Neural cell (in vitro differentiated cells): ENCODE results near the gene TTC9C. TPM values are rescaled to one million over a fixed set of nuclear protein-coding genes. Genes with fewer than 3 reads are reported as not detected.

ENCODE experiments used
- H2AFZ ChIP-seq: fragments of 200-600, 300-800 bp; sonication (generic), shearing (Covaris generic); 2 replicates; pipeline ENCODE4 v1.6.0; 2014; ENCODE audit warnings: low read depth, mild to moderate bottlenecking, antibody characterized with exemption, low read length, moderate library complexity
- H3F3A ChIP-seq: fragments of 200-600 bp; shearing (Covaris generic); 2 replicates; pipeline ENCODE4 v1.6.1; 2016; ENCODE audit warnings: mild to moderate bottlenecking, moderate library complexity, mixed read lengths, antibody characterized with exemption, low read length; ENCODE audit not compliant: insufficient read depth, poor library complexity, severe bottlenecking
- H3K27ac ChIP-seq: fragments of 200-600, 300-800 bp; sonication (generic), shearing (Covaris generic); 2 replicates; pipeline ENCODE4 v1.5.1; 2014; ENCODE audit warnings: mild to moderate bottlenecking, low read length, moderate library complexity
- H3K27me3 ChIP-seq: fragments of 300-800, 200-600 bp; sonication (generic), shearing (Covaris generic); 2 replicates; pipeline ENCODE4 v1.6.0; 2014; ENCODE audit warnings: mild to moderate bottlenecking, low read depth, low read length, moderate library complexity; ENCODE audit not compliant: insufficient read depth
- H3K36me3 ChIP-seq: fragments of 300-800, 200-600 bp; sonication (generic), shearing (Covaris generic); 2 replicates; pipeline ENCODE4 v1.5.1; 2014; ENCODE audit warnings: mild to moderate bottlenecking, antibody characterized with exemption, low read length, moderate library complexity; ENCODE audit not compliant: insufficient read depth
- H3K4me2 ChIP-seq: fragments of 300-800, 200-600 bp; sonication (generic), shearing (Covaris generic); 2 replicates; pipeline ENCODE4 v1.6.0; 2014; ENCODE audit warnings: mild to moderate bottlenecking, low read length
- H3K4me3 ChIP-seq: fragments of 300-800, 200-600 bp; sonication (generic), shearing (Covaris generic); 2 replicates; pipeline ENCODE4 v1.5.1; 2014; ENCODE audit warnings: mild to moderate bottlenecking, low read length, moderate library complexity
- H3K79me2 ChIP-seq: fragments of 200-600 bp; shearing (Covaris generic); replicated peaks from 2 replicates; pipeline ENCODE4 v1.6.0; 2014; ENCODE audit warnings: mild to moderate bottlenecking, low read length, moderate library complexity; ENCODE audit not compliant: insufficient read depth
- H3K9ac ChIP-seq: fragments of 300-800, 200-600 bp; sonication (generic), shearing (Covaris generic); 2 replicates; pipeline ENCODE4 v1.6.1; 2016; ENCODE audit warnings: mild to moderate bottlenecking, low read length, mixed read lengths
- H3K9me2 ChIP-seq: fragments of 200-600 bp; shearing (Covaris generic); 2 replicates; pipeline ENCODE4 v1.6.1; 2016; ENCODE audit warnings: mild to moderate bottlenecking, low read length, mixed read lengths; ENCODE audit not compliant: insufficient read depth
- H3K9me3 ChIP-seq: fragments of 200-600, 300-800 bp; sonication (generic), shearing (Covaris generic); 2 replicates; pipeline ENCODE4 v1.6.1; 2016; ENCODE audit warnings: mild to moderate bottlenecking, mixed run types, low read length, moderate library complexity, mixed read lengths
- H4K20me1 ChIP-seq: fragments of 200-600 bp; shearing (Covaris generic); 2 replicates; pipeline ENCODE4 v1.6.1; 2016; ENCODE audit warnings: mild to moderate bottlenecking, mixed run types; ENCODE audit not compliant: insufficient read depth
- EP300 ChIP-seq: fragments of 450-650 bp; conservative IDR thresholded peaks from 2 replicates; pipeline ENCODE4 v1.6.1; 2014; ENCODE audit warnings: antibody characterized with exemption, mild to moderate bottlenecking, moderate library complexity; ENCODE audit not compliant: poor library complexity, severe bottlenecking
- EZH2 ChIP-seq: fragments of 200-600, 300-800 bp; shearing (Covaris generic), sonication (generic); IDR thresholded peaks from 2 replicates; pipeline ENCODE4 v1.6.1; 2014; ENCODE audit warnings: antibody characterized with exemption, low read length, borderline replicate concordance, mild to moderate bottlenecking; ENCODE audit not compliant: insufficient read depth, poor library complexity, severe bottlenecking
- MXI1 ChIP-seq: fragments of 450-650 bp; conservative IDR thresholded peaks from 2 replicates; pipeline ENCODE4 v1.6.1; 2014; ENCODE audit warnings: antibody characterized with exemption, mild to moderate bottlenecking; ENCODE audit not compliant: poor library complexity, severe bottlenecking
- POLR2AphosphoS5 ChIP-seq: IDR thresholded peaks from 2 replicates; pipeline ENCODE4 v1.6.1; 2012
- RAD21 ChIP-seq: fragments of 450-650 bp; conservative IDR thresholded peaks from 2 replicates; pipeline ENCODE4 v1.6.1; 2014; ENCODE audit warnings: antibody characterized with exemption, mild to moderate bottlenecking, moderate library complexity
- SMC3 ChIP-seq: fragments of 450-650 bp; conservative IDR thresholded peaks from 2 replicates; pipeline ENCODE4 v1.6.1; 2014; ENCODE audit warnings: antibody characterized with exemption, mild to moderate bottlenecking, moderate library complexity; ENCODE audit not compliant: poor library complexity
- TAF1 ChIP-seq: IDR thresholded peaks from 2 replicates; pipeline ENCODE4 v1.6.1; 2012; ENCODE audit warnings: low read depth
- polyA plus RNA-seq: library from polyadenylated mRNA; depleted of rRNA; stranded (reverse); fragments of >200 nt; gene quantifications from 2 replicates; pipeline ENCODE4 v1.2.3, GENCODE V29; 2014
- TF ChIP-seq, protein P1 (sequence below): fragments of 450-650 bp; IDR thresholded peaks from 2 replicates; pipeline ENCODE4 v1.5.1; 2014; ENCODE audit warnings: antibody characterized with exemption, mild to moderate bottlenecking, moderate library complexity; ENCODE audit not compliant: poor library complexity, severe bottlenecking
- TF ChIP-seq, protein P2 (sequence below): IDR thresholded peaks from 2 replicates; pipeline ENCODE4 v1.6.1; 2012; ENCODE audit warnings: borderline replicate concordance

TTC9C gene
- polyA plus RNA-seq, 1 donor from 2014 or later: 48.6 TPM

DNA sequence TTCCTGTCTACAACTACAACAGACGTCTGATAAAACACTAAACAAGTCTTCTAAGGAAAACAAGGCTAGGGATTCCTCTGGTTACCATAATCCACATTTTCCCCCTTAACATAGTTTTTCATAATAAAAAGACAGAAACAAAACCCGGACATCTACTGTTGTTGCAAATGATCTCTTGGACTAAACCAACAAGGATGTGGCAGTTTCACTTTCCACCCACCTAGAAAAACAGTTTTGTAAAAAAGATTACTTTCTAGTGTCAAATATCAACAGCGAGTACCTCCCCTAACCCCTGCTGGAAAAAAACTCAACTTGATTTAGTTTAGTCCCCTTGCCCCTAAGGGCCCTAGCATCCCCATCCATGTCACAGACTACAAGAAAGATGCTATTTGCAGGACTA is 15.4 kb upstream of the TTC9C start:
- H3K4me2 ChIP-seq: no peak overlapping the region
- no peaks in the 10 kb centered on the region for H3K27me3 ChIP-seq
- peaks cover 3% of the 10 kb centered on the region for H3F3A ChIP-seq
- H3K36me3 ChIP-seq: peaks cover 11% of the 10 kb centered on the region
- no peaks in the 10 kb centered on the region for H3K9me3 ChIP-seq
- no peaks in the 10 kb centered on the region for H3K9me2 ChIP-seq
- H4K20me1 ChIP-seq: no peaks in the 10 kb centered on the region
- H3K9ac ChIP-seq: no peak overlapping the region
- H3K4me3 ChIP-seq: no peak overlapping the region
- no peak overlapping the region for H2AFZ ChIP-seq
- TF ChIP-seq RAD21 (no peak), EP300 (no peak), MXI1 (no peak), SMC3 (no peak), EZH2 (no peak), POLR2AphosphoS5 (no peak)
- TF ChIP-seq, protein P1, sequence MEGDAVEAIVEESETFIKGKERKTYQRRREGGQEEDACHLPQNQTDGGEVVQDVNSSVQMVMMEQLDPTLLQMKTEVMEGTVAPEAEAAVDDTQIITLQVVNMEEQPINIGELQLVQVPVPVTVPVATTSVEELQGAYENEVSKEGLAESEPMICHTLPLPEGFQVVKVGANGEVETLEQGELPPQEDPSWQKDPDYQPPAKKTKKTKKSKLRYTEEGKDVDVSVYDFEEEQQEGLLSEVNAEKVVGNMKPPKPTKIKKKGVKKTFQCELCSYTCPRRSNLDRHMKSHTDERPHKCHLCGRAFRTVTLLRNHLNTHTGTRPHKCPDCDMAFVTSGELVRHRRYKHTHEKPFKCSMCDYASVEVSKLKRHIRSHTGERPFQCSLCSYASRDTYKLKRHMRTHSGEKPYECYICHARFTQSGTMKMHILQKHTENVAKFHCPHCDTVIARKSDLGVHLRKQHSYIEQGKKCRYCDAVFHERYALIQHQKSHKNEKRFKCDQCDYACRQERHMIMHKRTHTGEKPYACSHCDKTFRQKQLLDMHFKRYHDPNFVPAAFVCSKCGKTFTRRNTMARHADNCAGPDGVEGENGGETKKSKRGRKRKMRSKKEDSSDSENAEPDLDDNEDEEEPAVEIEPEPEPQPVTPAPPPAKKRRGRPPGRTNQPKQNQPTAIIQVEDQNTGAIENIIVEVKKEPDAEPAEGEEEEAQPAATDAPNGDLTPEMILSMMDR: no peak
- TF ChIP-seq, protein P2, sequence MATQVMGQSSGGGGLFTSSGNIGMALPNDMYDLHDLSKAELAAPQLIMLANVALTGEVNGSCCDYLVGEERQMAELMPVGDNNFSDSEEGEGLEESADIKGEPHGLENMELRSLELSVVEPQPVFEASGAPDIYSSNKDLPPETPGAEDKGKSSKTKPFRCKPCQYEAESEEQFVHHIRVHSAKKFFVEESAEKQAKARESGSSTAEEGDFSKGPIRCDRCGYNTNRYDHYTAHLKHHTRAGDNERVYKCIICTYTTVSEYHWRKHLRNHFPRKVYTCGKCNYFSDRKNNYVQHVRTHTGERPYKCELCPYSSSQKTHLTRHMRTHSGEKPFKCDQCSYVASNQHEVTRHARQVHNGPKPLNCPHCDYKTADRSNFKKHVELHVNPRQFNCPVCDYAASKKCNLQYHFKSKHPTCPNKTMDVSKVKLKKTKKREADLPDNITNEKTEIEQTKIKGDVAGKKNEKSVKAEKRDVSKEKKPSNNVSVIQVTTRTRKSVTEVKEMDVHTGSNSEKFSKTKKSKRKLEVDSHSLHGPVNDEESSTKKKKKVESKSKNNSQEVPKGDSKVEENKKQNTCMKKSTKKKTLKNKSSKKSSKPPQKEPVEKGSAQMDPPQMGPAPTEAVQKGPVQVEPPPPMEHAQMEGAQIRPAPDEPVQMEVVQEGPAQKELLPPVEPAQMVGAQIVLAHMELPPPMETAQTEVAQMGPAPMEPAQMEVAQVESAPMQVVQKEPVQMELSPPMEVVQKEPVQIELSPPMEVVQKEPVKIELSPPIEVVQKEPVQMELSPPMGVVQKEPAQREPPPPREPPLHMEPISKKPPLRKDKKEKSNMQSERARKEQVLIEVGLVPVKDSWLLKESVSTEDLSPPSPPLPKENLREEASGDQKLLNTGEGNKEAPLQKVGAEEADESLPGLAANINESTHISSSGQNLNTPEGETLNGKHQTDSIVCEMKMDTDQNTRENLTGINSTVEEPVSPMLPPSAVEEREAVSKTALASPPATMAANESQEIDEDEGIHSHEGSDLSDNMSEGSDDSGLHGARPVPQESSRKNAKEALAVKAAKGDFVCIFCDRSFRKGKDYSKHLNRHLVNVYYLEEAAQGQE: no peak
- H3K27ac ChIP-seq: no peak overlapping the region
- peaks cover 14% of the 10 kb centered on the region for H3K79me2 ChIP-seq

GRCh38 chr11:62713343-62713742 is 14.9 kb upstream of the TTC9C start:
- Histone ChIP-seq H3K4me2 (no peak overlapping the region), H3K27ac (no peak overlapping the region), H3K36me3 (peaks cover 11% of the 10 kb centered on the region)

More at GRCh38 chr11:62713343-62713742, 14.9 kb upstream of the TTC9C start:
- TF ChIP-seq RAD21 (no peak), SMC3 (no peak), POLR2AphosphoS5 (no peak), EZH2 (no peak), EP300 (no peak), MXI1 (no peak), TAF1 (no peak)
- TF ChIP-seq, protein P1: no peak
- TF ChIP-seq, protein P2: no peak
- no peaks in the 10 kb centered on the region for H4K20me1 ChIP-seq
- no peak overlapping the region for H2AFZ ChIP-seq
- H3K9me3 ChIP-seq: no peaks in the 10 kb centered on the region
- H3K4me3 ChIP-seq: no peak overlapping the region
- no peaks in the 10 kb centered on the region for H3F3A ChIP-seq
- H3K79me2 ChIP-seq: peaks cover 9% of the 10 kb centered on the region
- no peaks in the 10 kb centered on the region for H3K27me3 ChIP-seq
- H3K9ac ChIP-seq: no peak overlapping the region
- H3K9me2 ChIP-seq: no peaks in the 10 kb centered on the region
